ENCODE measurements around the gene PECR. TPM values are rescaled to one million over a fixed set of nuclear protein-coding genes. Genes with fewer than 3 reads are reported as not detected.

The PECR gene
- 9.2 and 9.4 TPM in 2 replicates for total RNA-seq

GRCh38 chr2:216081487-216082116 is at the start of gene PECR, which contains the start of gene TMEM169:
PECR (minus strand) TSS chr2:216081809; CDS start chr2:216081741, 68 bp downstream.
TMEM169 (plus strand) TSS chr2:216081919; CDS start chr2:216095964, 14,045 bp downstream.

GRCh38 chr2:216108967-216109921 is 27.6 kb upstream of the PECR start, which contains the start of gene XRCC5:
XRCC5 (plus strand) TSS chr2:216109348; CDS start chr2:216109437, 89 bp downstream.

GRCh38 chr2:216013080-216013909 is 68.3 kb downstream of the PECR start, which contains the start of gene MREG:
MREG (minus strand) TSS chr2:216013551; CDS start chr2:216013327, 224 bp downstream.

Other genes starting within 250 kb of the PECR start
- 2.0 and 8.1 TPM in 2 replicates for gene MREG, start 68.3 kb downstream of the PECR start, total RNA-seq
- gene TMEM169, start 110 bp upstream of the PECR start, total RNA-seq: 0.39 TPM in 1 of 2 replicates, not detected in the other
- gene XRCC5, start 27.5 kb upstream of the PECR start, total RNA-seq: 154 and 220 TPM in 2 replicates